HCT116 (cell line): ENCODE data around the gene MSANTD3. TPM values are rescaled to one million over a fixed set of nuclear protein-coding genes. Genes with fewer than 3 reads are reported as not detected.

Source experiments
- ATAC-seq: fragments of 200-7000 bp; cut with Tn5 transposase; 2 replicates; pipeline ENCODE4 v1.9.1; 2020; ENCODE audit warnings: mild to moderate bottlenecking, moderate library complexity
- BruUV-seq: library from RNA; stranded (reverse); fragments of 400-500 nt; replicated peaks from 2 replicates; lab custom pipeline; 2021; lab: Mats Ljungman, UMichigan
- CTCF ChIA-PET: fragments of 300-600 bp; sonication (Branson Sonifier 250); formaldehyde crosslinking; loops from one replicate; lab custom pipeline; 2021; ENCODE audit warnings: antibody characterized with exemption; lab: Charles Lee
- POLR2A ChIA-PET: fragments of 300-600, 350-600 bp; sonication (Branson Sonifier 250); formaldehyde crosslinking; loops from one replicate; lab custom pipeline; 2021; ENCODE audit warnings: antibody characterized with exemption; lab: Charles Lee
- RAD21 ChIA-PET, 2 experiments: fragments of 300-600 bp; sonication (Branson Sonifier 250); formaldehyde crosslinking; loops; one replicate each; lab custom pipeline; 2023; ENCODE audit warnings: low total read pairs in 2 of 2; ENCODE audit not compliant: uncharacterized antibody in 2 of 2, unreplicated experiment in 2 of 2, low non-redundant PET in 1 of 2; lab: Charles Lee
- DNase-seq: peaks from one replicate; pipeline ENCODE4 v3.0.0-alpha.2; 2010; ENCODE audit warnings: low read depth, low spot score
- H2AFZ ChIP-seq: fragments of 200-600 bp; shearing (Covaris generic), sonication (generic); 2 replicates; pipeline ENCODE4 v1.6.1; 2017; ENCODE audit warnings: low read depth, mixed run types, mixed read lengths, antibody characterized with exemption, low read length; ENCODE audit not compliant: poor library complexity, severe bottlenecking
- H3K27ac ChIP-seq: 2 replicates; pipeline ENCODE4 v1.5.1; 2012; ENCODE audit warnings: low read depth, low read length
- H3K27me3 ChIP-seq: fragments of 200-600 bp; sonication (generic); 2 replicates; pipeline ENCODE4 v1.6.1; 2016; ENCODE audit warnings: mixed run types, low read length, mixed read lengths; ENCODE audit not compliant: insufficient read depth
- H3K36me3 ChIP-seq, 2 experiments: fragments of 200-500 bp in 1 of 2; fragments of 200-600 bp in 1 of 2; sonication (Bioruptor generic) in 1 of 2; sonication (generic) in 1 of 2; 2 replicates each; pipeline versions ENCODE4 v1.5.1 to v1.6.1; 2014 to 2016; ENCODE audit warnings: low read length in 2 of 2, inconsistent platforms in 1 of 2, mixed read lengths in 1 of 2, mixed run types in 1 of 2; ENCODE audit not compliant: insufficient read depth in 2 of 2, control insufficient read depth in 1 of 2
- H3K4me1 ChIP-seq, 2 experiments: fragments of 200-600 bp in 1 of 2; sonication (generic) in 1 of 2; 2 replicates each; pipeline versions ENCODE4 v1.5.1 to v1.6.1; 2012 to 2017; ENCODE audit warnings: low read length in 2 of 2, inconsistent platforms in 1 of 2, mild to moderate bottlenecking in 1 of 2, mixed read lengths in 1 of 2, mixed run types in 1 of 2, moderate library complexity in 1 of 2; ENCODE audit not compliant: insufficient read depth in 2 of 2, control insufficient read depth in 1 of 2
- H3K4me2 ChIP-seq: fragments of 200-600 bp; sonication (generic); 2 replicates; pipeline ENCODE4 v1.6.1; 2017; ENCODE audit warnings: mixed run types, low read length, mixed read lengths
- H3K4me3 ChIP-seq, 2 experiments: fragments of 200-600 bp in 1 of 2; sonication (generic) in 1 of 2; replicated peaks in 1 of 2; 2 replicates each; pipeline ENCODE4 v1.5.1; 2011 to 2016; ENCODE audit warnings: low read length in 2 of 2, control low read depth in 1 of 2, low read depth in 1 of 2, mild to moderate bottlenecking in 1 of 2, mixed read lengths in 1 of 2, mixed run types in 1 of 2
- H3K79me2 ChIP-seq: fragments of 200-600 bp; sonication (generic); 2 replicates; pipeline ENCODE4 v1.6.1; 2017; ENCODE audit warnings: mild to moderate bottlenecking, mixed run types, low read length, moderate library complexity, mixed read lengths; ENCODE audit not compliant: insufficient read depth
- H3K9ac ChIP-seq: fragments of 200-600 bp; sonication (generic); 2 replicates; pipeline ENCODE4 v1.6.1; 2016; ENCODE audit warnings: low read length, mixed read lengths
- H3K9me2 ChIP-seq: fragments of 200-600 bp; sonication (generic), shearing (Covaris generic); 2 replicates; pipeline ENCODE4 v1.6.1; 2017; ENCODE audit warnings: mixed run types, mild to moderate bottlenecking, moderate library complexity; ENCODE audit not compliant: insufficient read depth
- H3K9me3 ChIP-seq, 2 experiments: fragments of 200-500 bp in 1 of 2; fragments of 200-600 bp in 1 of 2; sonication (Bioruptor generic) in 1 of 2; sonication (generic) in 1 of 2; 2 replicates each; pipeline ENCODE4 v1.6.1; 2014 to 2017; ENCODE audit warnings: low read length in 2 of 2, mixed read lengths in 2 of 2, inconsistent platforms in 1 of 2, low read depth in 1 of 2, mild to moderate bottlenecking in 1 of 2, mixed run types in 1 of 2, moderate library complexity in 1 of 2; ENCODE audit not compliant: control insufficient read depth in 1 of 2, insufficient read depth in 1 of 2
- H4K20me1 ChIP-seq: fragments of 200-600 bp; sonication (generic), shearing (Covaris generic); 2 replicates; pipeline ENCODE4 v1.6.1; 2017; ENCODE audit warnings: mixed run types, mild to moderate bottlenecking, moderate library complexity; ENCODE audit not compliant: insufficient read depth
- CEBPB ChIP-seq: IDR thresholded peaks from 2 replicates; pipeline ENCODE4 v1.6.1; 2012; ENCODE audit warnings: low read depth
- EGR1 ChIP-seq: IDR thresholded peaks from 2 replicates; pipeline ENCODE4 v1.6.1; 2012; ENCODE audit warnings: low read depth
- ELF1 ChIP-seq: IDR thresholded peaks from 2 replicates; pipeline ENCODE4 v1.6.1; 2012; ENCODE audit warnings: low read depth, borderline replicate concordance
- EZH2phosphoT487 ChIP-seq: fragments of 200-600 bp; IDR thresholded peaks from 2 replicates; pipeline ENCODE4 v1.6.1; 2018; ENCODE audit warnings: antibody characterized with exemption, borderline replicate concordance
- FOSL1 ChIP-seq: IDR thresholded peaks from 2 replicates; pipeline ENCODE4 v1.6.1; 2012; ENCODE audit warnings: low read depth
- RAD21 ChIP-seq: IDR thresholded peaks from 2 replicates; pipeline ENCODE4 v1.6.1; 2012; ENCODE audit warnings: low read depth, mild to moderate bottlenecking
- SIN3A ChIP-seq: IDR thresholded peaks from 2 replicates; pipeline ENCODE4 v1.6.1; 2012; ENCODE audit warnings: low read depth
- SP1 ChIP-seq: IDR thresholded peaks from 2 replicates; pipeline ENCODE4 v1.6.1; 2012; ENCODE audit warnings: low read depth
- SRF ChIP-seq: IDR thresholded peaks from 2 replicates; pipeline ENCODE4 v1.6.1; 2012; ENCODE audit warnings: low read depth
- TCF7L2 ChIP-seq: IDR thresholded peaks from 2 replicates; pipeline ENCODE4 v1.7.0; 2011; ENCODE audit warnings: borderline replicate concordance, inconsistent platforms; ENCODE audit not compliant: insufficient read depth, insufficient read length; ENCODE audit errors: extremely low read depth
- YY1 ChIP-seq: IDR thresholded peaks from 2 replicates; pipeline ENCODE4 v1.6.1; 2011; ENCODE audit warnings: low read length, low read depth, moderate library complexity, mild to moderate bottlenecking; ENCODE audit not compliant: insufficient replicate concordance; ENCODE audit errors: extremely low read depth
- intact Hi-C: fragments of 100-400 bp; cut with micrococcal nuclease; formaldehyde crosslinking; loops from 2 replicates; pipeline ENCODE4 v1.10.0; 2022
- total RNA-seq: library from RNA; stranded (reverse); gene quantifications from one replicate; pipeline ENCODE4 v1.2.1, GENCODE V29; 2021; ENCODE audit not compliant: unreplicated experiment
- TF ChIP-seq, protein P1 (sequence below): IDR thresholded peaks from 2 replicates; pipeline ENCODE4 v1.6.1; 2012
- TF ChIP-seq, protein P2 (sequence below): IDR thresholded peaks from 2 replicates; pipeline ENCODE4 v1.6.1; 2012
- TF ChIP-seq, protein P3 (sequence below): IDR thresholded peaks from 2 replicates; pipeline ENCODE4 v1.6.1; 2012; ENCODE audit warnings: low read depth

MSANTD3 gene
- total RNA-seq, 1 experiment from 2014 or later, result 31.3 TPM

DNA sequence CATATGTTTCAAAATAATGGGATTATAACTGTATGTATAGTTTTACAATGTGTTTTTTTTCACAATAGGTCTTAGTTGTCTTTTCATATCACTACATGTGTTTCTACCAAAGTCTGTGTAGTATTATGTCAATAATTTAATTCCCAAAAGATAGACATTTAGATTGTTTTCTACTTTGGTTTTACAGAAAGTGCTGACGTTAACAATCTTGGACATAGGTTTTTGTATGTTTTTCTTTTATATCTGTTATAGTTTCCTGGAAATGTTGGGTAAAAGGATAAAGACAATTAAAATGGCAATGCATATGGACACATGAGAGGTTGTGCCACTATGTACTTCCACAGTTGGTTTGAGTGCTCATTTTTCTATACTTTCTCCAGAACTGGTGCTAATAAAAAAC is 61.2 kb downstream of the MSANTD3 start:
- RAD21 ChIA-PET, result no interaction called here
- CTCF ChIA-PET, result no interaction called here
- ATAC-seq (no peak), DNase-seq (no peak)
- H3K36me3 ChIP-seq, result no peaks in the 10 kb centered on the region
- intact Hi-C loops, result no loop called here
- BruUV-seq, result no TSS peak
- H3K27me3 ChIP-seq, result no peaks in the 10 kb centered on the region
- H3K4me1 ChIP-seq, result no peaks in the 10 kb centered on the region
- no peak overlapping the region for H3K4me2 ChIP-seq
- H3K79me2 ChIP-seq, result no peaks in the 10 kb centered on the region
- H4K20me1 ChIP-seq, result no peaks in the 10 kb centered on the region
- H3K9ac ChIP-seq, result no peak overlapping the region
- H3K9me2 ChIP-seq, result no peaks in the 10 kb centered on the region
- TF ChIP-seq, protein P1, sequence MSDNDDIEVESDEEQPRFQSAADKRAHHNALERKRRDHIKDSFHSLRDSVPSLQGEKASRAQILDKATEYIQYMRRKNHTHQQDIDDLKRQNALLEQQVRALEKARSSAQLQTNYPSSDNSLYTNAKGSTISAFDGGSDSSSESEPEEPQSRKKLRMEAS, result no peak
- TF ChIP-seq EGR1 (no peak), SP1 (no peak), CEBPB (no peak), EZH2phosphoT487 (no peak), RAD21 (no peak)
- POLR2A ChIA-PET, result no interaction called here
- H2AFZ ChIP-seq, result no peak overlapping the region
- no peak overlapping the region for H3K4me3 ChIP-seq
- no peaks in the 10 kb centered on the region for H3K9me3 ChIP-seq
- no peak overlapping the region for H3K27ac ChIP-seq

DNA sequence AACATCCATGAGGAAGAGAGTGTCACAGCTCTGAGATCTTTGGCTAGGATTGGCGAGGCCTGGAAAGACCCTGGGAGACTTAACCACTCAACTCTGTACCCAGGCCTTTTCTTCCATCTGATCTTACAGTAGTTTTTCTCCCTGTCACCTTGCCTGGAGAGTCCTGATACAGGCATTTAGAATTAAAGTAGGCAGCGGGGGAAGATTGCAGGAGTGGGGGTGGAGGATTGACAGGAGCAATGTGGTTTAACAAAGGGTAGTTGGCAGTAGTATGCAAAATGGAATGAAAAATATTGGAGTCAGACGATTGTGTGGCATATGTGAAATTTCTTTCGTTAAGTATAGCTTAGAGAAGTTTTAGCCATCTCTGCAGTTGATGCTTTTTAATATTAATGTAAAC is 62.9 kb downstream of the MSANTD3 start:
- Histone ChIP-seq H3K9me3 (no peaks in the 10 kb centered on the region), H3K4me2 (no peak overlapping the region), H3K9ac (no peak overlapping the region), H3K4me1 (no peaks in the 10 kb centered on the region), H3K79me2 (no peaks in the 10 kb centered on the region), H3K27ac (no peak overlapping the region), H3K4me3 (no peak overlapping the region), H2AFZ (no peak overlapping the region), H3K9me2 (no peaks in the 10 kb centered on the region), H3K36me3 (no peaks in the 10 kb centered on the region), H4K20me1 (no peaks in the 10 kb centered on the region), H3K27me3 (no peaks in the 10 kb centered on the region)
- no peak for ATAC-seq
- CTCF ChIA-PET, result no interaction called here
- TF ChIP-seq, protein P2, sequence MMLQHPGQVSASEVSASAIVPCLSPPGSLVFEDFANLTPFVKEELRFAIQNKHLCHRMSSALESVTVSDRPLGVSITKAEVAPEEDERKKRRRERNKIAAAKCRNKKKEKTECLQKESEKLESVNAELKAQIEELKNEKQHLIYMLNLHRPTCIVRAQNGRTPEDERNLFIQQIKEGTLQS, result no peak
- TF ChIP-seq, protein P3, sequence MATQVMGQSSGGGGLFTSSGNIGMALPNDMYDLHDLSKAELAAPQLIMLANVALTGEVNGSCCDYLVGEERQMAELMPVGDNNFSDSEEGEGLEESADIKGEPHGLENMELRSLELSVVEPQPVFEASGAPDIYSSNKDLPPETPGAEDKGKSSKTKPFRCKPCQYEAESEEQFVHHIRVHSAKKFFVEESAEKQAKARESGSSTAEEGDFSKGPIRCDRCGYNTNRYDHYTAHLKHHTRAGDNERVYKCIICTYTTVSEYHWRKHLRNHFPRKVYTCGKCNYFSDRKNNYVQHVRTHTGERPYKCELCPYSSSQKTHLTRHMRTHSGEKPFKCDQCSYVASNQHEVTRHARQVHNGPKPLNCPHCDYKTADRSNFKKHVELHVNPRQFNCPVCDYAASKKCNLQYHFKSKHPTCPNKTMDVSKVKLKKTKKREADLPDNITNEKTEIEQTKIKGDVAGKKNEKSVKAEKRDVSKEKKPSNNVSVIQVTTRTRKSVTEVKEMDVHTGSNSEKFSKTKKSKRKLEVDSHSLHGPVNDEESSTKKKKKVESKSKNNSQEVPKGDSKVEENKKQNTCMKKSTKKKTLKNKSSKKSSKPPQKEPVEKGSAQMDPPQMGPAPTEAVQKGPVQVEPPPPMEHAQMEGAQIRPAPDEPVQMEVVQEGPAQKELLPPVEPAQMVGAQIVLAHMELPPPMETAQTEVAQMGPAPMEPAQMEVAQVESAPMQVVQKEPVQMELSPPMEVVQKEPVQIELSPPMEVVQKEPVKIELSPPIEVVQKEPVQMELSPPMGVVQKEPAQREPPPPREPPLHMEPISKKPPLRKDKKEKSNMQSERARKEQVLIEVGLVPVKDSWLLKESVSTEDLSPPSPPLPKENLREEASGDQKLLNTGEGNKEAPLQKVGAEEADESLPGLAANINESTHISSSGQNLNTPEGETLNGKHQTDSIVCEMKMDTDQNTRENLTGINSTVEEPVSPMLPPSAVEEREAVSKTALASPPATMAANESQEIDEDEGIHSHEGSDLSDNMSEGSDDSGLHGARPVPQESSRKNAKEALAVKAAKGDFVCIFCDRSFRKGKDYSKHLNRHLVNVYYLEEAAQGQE, result no peak
- TF ChIP-seq TCF7L2 (no peak), ELF1 (no peak), FOSL1 (no peak), SRF (no peak), SP1 (no peak), YY1 (no peak), SIN3A (no peak), RAD21 (no peak), EZH2phosphoT487 (no peak), CEBPB (no peak)
- TF ChIP-seq, protein P1, result no peak
- intact Hi-C loops, result no loop called here
- RAD21 ChIA-PET, result no interaction called here
- BruUV-seq, result no TSS peak
- no peak for DNase-seq
- POLR2A ChIA-PET, result no interaction called here
